H1 (cell line): ENCODE data around the gene DEAF1. TPM values are rescaled to one million over a fixed set of nuclear protein-coding genes. Genes with fewer than 3 reads are reported as not detected.

Experiments used
- CTCF ChIA-PET: fragments of 300-600 bp; sonication (Branson Sonifier 250); formaldehyde crosslinking; loops from one replicate; lab custom pipeline; 2021; ENCODE audit not compliant: partially characterized antibody; lab: Charles Lee
- POLR2A ChIA-PET: fragments of 300-600 bp; sonication (Branson Sonifier 250); formaldehyde crosslinking; loops from one replicate; lab custom pipeline; 2021; ENCODE audit warnings: inconsistent platforms; ENCODE audit not compliant: partially characterized antibody; lab: Charles Lee
- DNase-seq, 2 experiments: peaks; one replicate each; pipeline versions ENCODE4 v3.0.0 to v3.0.0-alpha.2; 2010 to 2022; ENCODE audit warnings: low spot score in 2 of 2, low read depth in 1 of 2, mixed read lengths in 1 of 2
- FAIRE-seq: peaks from 2 replicates; lab custom pipeline; 2011; peaks lifted over from hg19 to GRCh38; lab: Jason Lieb, UNC
- H2AFZ ChIP-seq: 2 replicates; pipeline ENCODE4 v1.8.1; 2012; ENCODE audit warnings: low read length, inconsistent platforms
- H2AK5ac ChIP-seq: 2 replicates; pipeline ENCODE4 v1.6.1; 2013; ENCODE audit warnings: low read depth, low read length
- H2BK120ac ChIP-seq: replicated peaks from 2 replicates; pipeline ENCODE3; 2013; ENCODE audit warnings: low read depth, low read length, inconsistent platforms
- H2BK12ac ChIP-seq: 2 replicates; pipeline ENCODE4 v1.6.1; 2013; ENCODE audit warnings: low read depth, low read length
- H2BK15ac ChIP-seq: 2 replicates; pipeline ENCODE4 v1.6.1; 2013; ENCODE audit warnings: low read length
- H2BK20ac ChIP-seq: 2 replicates; pipeline ENCODE4 v1.6.1; 2013; ENCODE audit warnings: low read length
- H2BK5ac ChIP-seq: 2 replicates; pipeline ENCODE4 v1.6.1; 2013; ENCODE audit warnings: low read depth, low read length
- H3K14ac ChIP-seq: 2 replicates; pipeline ENCODE4 v1.6.1; 2013; ENCODE audit warnings: inconsistent platforms; ENCODE audit not compliant: insufficient read length
- H3K18ac ChIP-seq: 2 replicates; pipeline ENCODE4 v1.6.1; 2013; ENCODE audit warnings: low read length; ENCODE audit errors: extremely low read depth
- H3K23ac ChIP-seq: 2 replicates; pipeline ENCODE4 v1.6.1; 2013; ENCODE audit warnings: inconsistent platforms; ENCODE audit not compliant: insufficient read length
- H3K23me2 ChIP-seq: 2 replicates; pipeline ENCODE4 v1.6.1; 2013; ENCODE audit warnings: low read depth, low read length
- H3K27ac ChIP-seq: 2 replicates; pipeline ENCODE4 v1.6.1; 2011; ENCODE audit warnings: low read depth, low read length, inconsistent platforms
- H3K27me3 ChIP-seq, 4 experiments: replicated peaks in 1 of 4; 1 replicate in 1 of 4; 2 replicates in 3 of 4; pipeline versions ENCODE4 v1.6.1 to v1.8.1; 2011 to 2013; ENCODE audit warnings: low read length in 3 of 4, mild to moderate bottlenecking in 3 of 4, inconsistent platforms in 2 of 4, mixed read lengths in 2 of 4, moderate library complexity in 1 of 4; ENCODE audit not compliant: control insufficient read depth in 3 of 4, insufficient read depth in 3 of 4; ENCODE audit errors: extremely low read depth in 1 of 4
- H3K36me3 ChIP-seq, 4 experiments: 2 replicates each; pipeline versions ENCODE4 v1.6.1 to v1.8.1; 2011 to 2013; ENCODE audit warnings: mild to moderate bottlenecking in 4 of 4, low read length in 3 of 4, moderate library complexity in 2 of 4, control low read depth in 1 of 4, inconsistent platforms in 1 of 4; ENCODE audit not compliant: insufficient read depth in 4 of 4, control insufficient read depth in 2 of 4
- H3K4ac ChIP-seq: replicated peaks from 2 replicates; pipeline ENCODE3; 2013; ENCODE audit warnings: low read length, low read depth, mixed read lengths, inconsistent platforms; ENCODE audit not compliant: insufficient read length
- H3K4me1 ChIP-seq, 4 experiments: replicated peaks in 1 of 4; 1 replicate in 1 of 4; 2 replicates in 3 of 4; pipeline versions ENCODE4 v1.6.1 to v1.8.1; 2011 to 2013; ENCODE audit warnings: low read length in 3 of 4, inconsistent platforms in 2 of 4, mixed read lengths in 1 of 4; ENCODE audit not compliant: insufficient read depth in 4 of 4, control insufficient read depth in 3 of 4
- H3K4me2 ChIP-seq, 2 experiments: 2 replicates each; pipeline versions ENCODE4 v1.6.1 to v1.8.1; 2011 to 2013; ENCODE audit warnings: low read depth in 2 of 2, low read length in 2 of 2, control low read depth in 1 of 2, inconsistent platforms in 1 of 2, mild to moderate bottlenecking in 1 of 2; ENCODE audit not compliant: insufficient read depth in 1 of 2
- H3K4me3 ChIP-seq, 4 experiments: fragments of 200-600, 300-600 bp in 1 of 4; sonication (generic), shearing (Covaris generic), sonication (Bioruptor Twin) in 1 of 4; 2 replicates each; pipeline versions ENCODE4 v1.5.1 to v1.8.1; 2011 to 2016; ENCODE audit warnings: low read length in 4 of 4, low read depth in 3 of 4, control low read depth in 2 of 4, inconsistent platforms in 2 of 4, mild to moderate bottlenecking in 2 of 4, mixed read lengths in 1 of 4, moderate library complexity in 1 of 4; ENCODE audit not compliant: insufficient read depth in 2 of 4; ENCODE audit errors: extremely low read depth in 1 of 4
- H3K56ac ChIP-seq: replicated peaks from 2 replicates; pipeline ENCODE3; 2013; ENCODE audit warnings: low read depth, mild to moderate bottlenecking, mixed read lengths, low read length, inconsistent platforms; ENCODE audit not compliant: insufficient read length
- H3K79me1 ChIP-seq: 2 replicates; pipeline ENCODE4 v1.6.1; 2013; ENCODE audit warnings: low read depth, low read length, control low read depth
- H3K79me2 ChIP-seq, 2 experiments: 2 replicates each; pipeline versions ENCODE4 v1.6.1 to v1.8.1; 2012 to 2013; ENCODE audit warnings: low read length in 2 of 2, mild to moderate bottlenecking in 2 of 2, inconsistent platforms in 1 of 2; ENCODE audit not compliant: insufficient read depth in 2 of 2, control insufficient read depth in 1 of 2
- H3K9ac ChIP-seq, 4 experiments: replicated peaks in 1 of 4; 1 replicate in 1 of 4; 2 replicates in 3 of 4; pipeline versions ENCODE4 v1.6.1 to v1.8.1; 2011 to 2013; ENCODE audit warnings: low read depth in 3 of 4, low read length in 3 of 4, control low read depth in 2 of 4, mild to moderate bottlenecking in 2 of 4, moderate library complexity in 2 of 4, inconsistent platforms in 1 of 4; ENCODE audit errors: extremely low read depth in 1 of 4
- H3K9me3 ChIP-seq, 2 experiments: 2 replicates each; pipeline versions ENCODE4 v1.6.1 to v1.8.1; 2012 to 2013; ENCODE audit warnings: mild to moderate bottlenecking in 2 of 2, moderate library complexity in 2 of 2, control low read depth in 1 of 2, inconsistent platforms in 1 of 2, low read depth in 1 of 2, low read length in 1 of 2, mixed read lengths in 1 of 2; ENCODE audit not compliant: insufficient read depth in 2 of 2
- H4K20me1 ChIP-seq, 2 experiments: replicated peaks in 1 of 2; 2 replicates each; pipeline versions ENCODE3 to v1.8.1; 2011 to 2013; ENCODE audit warnings: inconsistent platforms in 2 of 2, low read length in 2 of 2, mild to moderate bottlenecking in 1 of 2; ENCODE audit not compliant: insufficient read depth in 2 of 2, control insufficient read depth in 1 of 2
- H4K5ac ChIP-seq: 2 replicates; pipeline ENCODE4 v1.6.1; 2013; ENCODE audit warnings: low read length, low read depth, mixed read lengths, inconsistent platforms; ENCODE audit not compliant: insufficient read length
- H4K8ac ChIP-seq: 2 replicates; pipeline ENCODE4 v1.8.0; 2013; ENCODE audit warnings: mild to moderate bottlenecking, moderate library complexity, low read length, inconsistent platforms; ENCODE audit not compliant: insufficient read depth; ENCODE audit errors: extremely low read depth
- H4K91ac ChIP-seq: replicated peaks from 2 replicates; pipeline ENCODE3; 2013; ENCODE audit warnings: low read length, mixed read lengths, inconsistent platforms; ENCODE audit not compliant: insufficient read length
- BRCA1 ChIP-seq: IDR thresholded peaks from 2 replicates; pipeline ENCODE4 v1.6.1; 2012; ENCODE audit warnings: low read depth, low read length, improper control_type of control experiment
- CBX8 ChIP-seq: fragments of 300-800, 300-1000 bp; sonication (generic); IDR thresholded peaks from 2 replicates; pipeline ENCODE4 v1.7.1; 2016; ENCODE audit warnings: low read depth, low read length, borderline replicate concordance
- E2F6 ChIP-seq: IDR thresholded peaks from 2 replicates; pipeline ENCODE4 v1.6.1; 2012; ENCODE audit warnings: inconsistent platforms
- EGR1 ChIP-seq: IDR thresholded peaks from 2 replicates; pipeline ENCODE4 v1.6.1; 2011; ENCODE audit warnings: low read depth, low read length, borderline replicate concordance
- EP300 ChIP-seq, 2 experiments: IDR thresholded peaks; 1 replicate in 1 of 2; 2 replicates in 1 of 2; pipeline ENCODE4 v1.6.1; 2011 to 2012; ENCODE audit warnings: low read depth in 2 of 2, low read length in 2 of 2, mild to moderate bottlenecking in 2 of 2, borderline replicate concordance in 1 of 2, inconsistent platforms in 1 of 2, moderate library complexity in 1 of 2
- EZH2 ChIP-seq: fragments of 200-600 bp; sonication (generic); IDR thresholded peaks from 2 replicates; pipeline ENCODE4 v1.7.1; 2012; ENCODE audit warnings: low read depth, mild to moderate bottlenecking, moderate library complexity, low read length, inconsistent platforms; ENCODE audit not compliant: severe bottlenecking
- HDAC6 ChIP-seq: IDR thresholded peaks from one replicate; pipeline ENCODE4 v1.7.1; 2012; ENCODE audit warnings: low read depth, mild to moderate bottlenecking, inconsistent platforms, low read length, moderate library complexity
- JUN ChIP-seq: IDR thresholded peaks from 2 replicates; pipeline ENCODE4 v1.6.1; 2011; ENCODE audit warnings: low read depth, mild to moderate bottlenecking, improper control_type of control experiment, low read length
- PHF8 ChIP-seq: fragments of 200-600 bp; sonication (generic); conservative IDR thresholded peaks from 2 replicates; pipeline ENCODE4 v1.7.1; 2012; ENCODE audit warnings: low read depth, mild to moderate bottlenecking, inconsistent platforms, low read length, moderate library complexity
- RXRA ChIP-seq: IDR thresholded peaks from 2 replicates; pipeline ENCODE4 v1.6.1; 2011; ENCODE audit warnings: low read depth, mild to moderate bottlenecking, low read length, moderate library complexity; ENCODE audit not compliant: insufficient read depth
- SIX5 ChIP-seq: IDR thresholded peaks from 2 replicates; pipeline ENCODE4 v1.6.1; 2011; ENCODE audit warnings: mild to moderate bottlenecking, low read depth, low read length
- SP1 ChIP-seq: IDR thresholded peaks from 2 replicates; pipeline ENCODE4 v1.6.1; 2011; ENCODE audit warnings: low read depth, low read length
- TAF1 ChIP-seq: IDR thresholded peaks from 2 replicates; pipeline ENCODE4 v1.6.1; 2011; ENCODE audit warnings: mild to moderate bottlenecking, low read depth, low read length
- WGBS, 2 experiments: shearing (Covaris generic) in 1 of 2; methylation state at CpG; one replicate each; pipeline versions ENCODE4 v1.1.6 to v1.1.7; 2013 to 2015; ENCODE audit warnings: low lambda C conversion rate in 2 of 2, mixed read lengths in 2 of 2, inconsistent platforms in 1 of 2, low coverage in 1 of 2, missing lambda C conversion rate in 1 of 2; ENCODE audit not compliant: insufficient replicate concordance in 2 of 2, insufficient coverage in 1 of 2, insufficient read length in 1 of 2; ENCODE audit errors: extremely low coverage in 1 of 2, missing lambda C conversion rate in 1 of 2; 5-methylcytosine and 5-hydroxymethylcytosine counted together
- polyA plus RNA-seq, 7 experiments: library from polyadenylated mRNA; depleted of rRNA in 3 of 7; stranded (reverse) in 5 of 7; unstranded in 2 of 7; fragments of >200 nt in 5 of 7; fragments of 200-250 nt in 2 of 7; gene quantifications; 1 replicate in 5 of 7; 2 replicates in 1 of 7; 4 replicates in 1 of 7; pipeline versions ENCODE4 v1.2.1 to v1.2.3, GENCODE V29; 2011 to 2013; ENCODE audit warnings: missing spikeins in 2 of 7, mixed read lengths in 2 of 7
- total RNA-seq: library from RNA; stranded (reverse); fragmentation: NEBNext Ultra II Directional; extraction: Animal tissue kit (Norgen Biotek cat#: 25700); gene quantifications from 2 replicates; pipeline ENCODE4 v1.2.1, GENCODE V29; 2021

The DEAF1 gene
- total and polyA plus RNA-seq, 2 of the 8 experiments (the other 6 are each of a cell fraction or from before 2014, with no cell fraction given), result 47.3 to 58.4 TPM

- no peak overlapping the region for H2BK120ac ChIP-seq
- no peak for FAIRE-seq
- TF ChIP-seq SP1, result no peak
- TF ChIP-seq E2F6, result no peak
- no peak for TF ChIP-seq PHF8
- TF ChIP-seq EP300 (IDR thresholded peaks at IDR 0.05; ENCODE audit: borderline replicate concordance in 1 of 2, low read depth in 2 of 2, low read length in 2 of 2), result no peak
- no peak for TF ChIP-seq TAF1
- TF ChIP-seq EZH2, result no peak
- TF ChIP-seq HDAC6, result no peak
- no peak for TF ChIP-seq JUN
- no peak for TF ChIP-seq BRCA1
- TF ChIP-seq SIX5, result no peak
- TF ChIP-seq RXRA, result no peak
- TF ChIP-seq EGR1, result no peak
- no peak for TF ChIP-seq CBX8
These were observed 38.6 kb downstream of the DEAF1 start for GRCh38 chr11:656426-656825.

More at GRCh38 chr11:656426-656825, 38.6 kb downstream of the DEAF1 start:
- Histone ChIP-seq H2BK20ac (no peak overlapping the region), H2BK15ac (no peak overlapping the region), H3K36me3 (peaks cover 0 to 18% (median 7%) of the 10 kb centered on the region in 4 experiments; a peak in 7 of 8 replicates), H3K9ac (no peak overlapping the region), H3K4me1 (no peaks in the 10 kb centered on the region), H4K8ac (no peak overlapping the region), H3K23ac (no peak overlapping the region), H3K9me3 (no peaks in the 10 kb centered on the region), H2BK5ac (no peak overlapping the region), H2BK12ac (no peak overlapping the region), H3K23me2 (no peaks in the 10 kb centered on the region), H3K79me1 (no peaks in the 10 kb centered on the region), H3K56ac (no peak overlapping the region), H4K91ac (no peak overlapping the region), H2AFZ (no peak overlapping the region), H3K79me2 (no peaks in the 10 kb centered on the region), H3K4me2 (no peak overlapping the region), H3K18ac (no peak overlapping the region), H3K27me3 (no peaks in the 10 kb centered on the region), H3K14ac (no peak overlapping the region), H4K5ac (no peak overlapping the region), H3K4me3 (no peak overlapping the region), H4K20me1 (no peaks in the 10 kb centered on the region), H3K27ac (no peak overlapping the region), H3K4ac (no peak overlapping the region), H2AK5ac (no peak overlapping the region)
- no peak for DNase-seq
- CTCF ChIA-PET, result interaction anchor here (1.0 to 2.2 kb wide), 8 partner anchors 8 to 109 kb away, joined by 3 to 11 read pairs (median 4); no protein-coding TSS in a partner anchor
- 94% methylated on average over 14 of the region's 14 CpGs; no CpG with 5 or more reads in 1 of the 2 experiments for WGBS, 2 experiments
- POLR2A ChIA-PET, result interaction anchor here (0.7 to 4.0 kb wide), 5 partner anchors 10 to 110 kb away, joined by 3 to 19 read pairs (median 5); partner anchors contain the start of gene TALDO1
